ENCODE results near the gene RPS16.

GRCh38 chr19:39424934-39425333 lies 10.8 kb downstream of the RPS16 start:
- TF ChIP-seq CTCF (IDR thresholded peaks at IDR 0.05) (no peak), EZH2 (IDR thresholded peaks at IDR 0.05; ENCODE audit: borderline replicate concordance, insufficient read depth, low read depth, low read length, poor library complexity, severe bottlenecking) (no peak)
